Mammary epithelial cell (primary cell): ENCODE measurements around the gene PAPPA2.

Experiments
- CTCF ChIP-seq, 2 donors: IDR thresholded peaks in 1 of 2; conservative IDR thresholded peaks in 1 of 2; 2 replicates each; pipeline ENCODE4 v1.5.1; 2011 to 2012; ENCODE audit warnings: inconsistent platforms in 2 of 2, low read length in 2 of 2, mild to moderate bottlenecking in 2 of 2, control low read depth in 1 of 2, low read depth in 1 of 2; ENCODE audit not compliant: insufficient read depth in 1 of 2; ENCODE audit errors: extremely low read depth in 1 of 2
- EZH2 ChIP-seq: IDR thresholded peaks from 2 replicates; pipeline ENCODE4 v1.6.1; 2012; ENCODE audit warnings: low read length, inconsistent platforms, borderline replicate concordance

- TF ChIP-seq CTCF (conservative IDR thresholded peaks at IDR 0.05 in 1 of 2, IDR thresholded peaks at IDR 0.05 in 1 of 2; ENCODE audit: extremely low read depth in 1 of 2, insufficient read depth in 1 of 2, low read depth in 1 of 2, low read length in 2 of 2) (no peak), EZH2 (no peak)
Measured at GRCh38 chr1:176499671-176500070, 36.7 kb downstream of the PAPPA2 start.
